BJ (cell line): ENCODE data around the gene LEPROT. TPM values are rescaled to one million over a fixed set of nuclear protein-coding genes. Genes with fewer than 3 reads are reported as not detected.

ENCODE experiments used
- CTCF ChIA-PET: fragments of 350-600 bp; formaldehyde crosslinking; extraction: SDS; loops from one replicate; lab custom pipeline; 2021; ENCODE audit warnings: antibody characterized with exemption, inconsistent platforms; lab: Yijun Ruan, JAX
- POLR2A ChIA-PET: fragments of 300-600 bp; sonication (Branson Sonifier 250); formaldehyde crosslinking; extraction: SDS; loops from one replicate; lab custom pipeline; 2021; ENCODE audit warnings: antibody characterized with exemption; lab: Charles Lee
- DNase-seq: peaks from one replicate; pipeline ENCODE4 v3.0.0-alpha.2; 2011; ENCODE audit warnings: low read depth
- H3K27me3 ChIP-seq: 2 replicates; pipeline ENCODE4 v1.6.0; 2011; ENCODE audit warnings: low read length; ENCODE audit not compliant: control insufficient read depth, insufficient read depth
- H3K36me3 ChIP-seq: 2 replicates; pipeline ENCODE4 v1.5.1; 2011; ENCODE audit warnings: low read length; ENCODE audit not compliant: control insufficient read depth, insufficient read depth
- H3K4me3 ChIP-seq: 2 replicates; pipeline ENCODE4 v1.5.1; 2011; ENCODE audit warnings: low read depth, mild to moderate bottlenecking, control low read depth, low read length
- polyA plus RNA-seq: library from polyadenylated mRNA; depleted of rRNA; stranded (reverse); fragments of >200 nt; gene quantifications from 2 replicates; pipeline ENCODE4 v1.2.3, GENCODE V29; 2011; rRNA removed
- small RNA-seq: library from RNA; depleted of rRNA; stranded (forward); fragments of <200 nt; gene quantifications from one replicate; pipeline ENCODE3, GENCODE V24; 2012; ENCODE audit warnings: low replicate concordance, low read depth; ENCODE audit not compliant: insufficient read length
- TF ChIP-seq, protein P1 (sequence below): IDR thresholded peaks from 2 replicates; pipeline ENCODE4 v1.5.1; 2011; ENCODE audit warnings: low read depth, mild to moderate bottlenecking, control low read depth, inconsistent platforms, low read length, moderate library complexity; ENCODE audit not compliant: insufficient read depth

The LEPROT gene
- polyA plus RNA-seq, 1 experiment = 66.2 TPM

DNA sequence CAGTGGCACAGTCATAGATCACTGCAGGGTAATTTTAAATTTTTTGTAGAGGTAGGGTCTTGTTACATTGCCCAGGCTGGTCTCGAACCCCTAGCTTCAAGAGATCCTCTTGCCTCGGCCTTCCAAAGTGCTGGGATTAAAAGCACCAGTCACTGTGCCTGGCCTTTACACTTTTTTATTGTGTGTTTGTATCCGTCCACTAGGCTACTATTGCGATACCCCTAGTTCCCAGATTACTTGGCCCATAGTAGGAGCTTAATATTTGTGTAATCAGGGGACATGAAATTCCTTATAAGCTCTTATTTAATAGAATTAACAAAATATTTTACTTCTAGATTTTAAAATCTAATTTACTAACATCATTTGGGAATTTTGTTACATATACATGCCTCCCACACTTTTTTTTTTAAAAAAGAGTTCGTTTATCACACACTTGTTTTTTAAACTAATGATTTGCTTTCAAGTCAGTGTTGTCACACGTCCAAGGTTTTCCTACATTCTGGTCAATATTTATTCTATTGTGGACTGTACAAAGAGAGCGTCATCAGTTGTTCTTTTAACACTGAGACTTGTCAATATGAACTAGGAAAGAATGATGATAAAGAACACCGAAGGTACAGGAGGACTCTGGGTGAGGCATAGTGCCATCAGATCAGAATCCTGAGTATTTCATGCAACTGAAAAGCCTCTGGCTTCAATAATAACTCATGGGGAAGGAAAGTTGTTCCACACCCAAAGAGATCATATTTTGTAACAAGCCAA lies 63.7 kb downstream of the LEPROT start:
- ChIA-PET POLR2A (no interaction called here), CTCF (interaction anchor here (0.7 kb wide), 1 partner anchor 848 kb away, joined by 5 read pairs; no protein-coding TSS in a partner anchor)
- Histone ChIP-seq H3K36me3 (no peaks in the 10 kb centered on the region), H3K4me3 (no peak overlapping the region), H3K27me3 (no peaks in the 10 kb centered on the region)
- TF ChIP-seq, protein P1, sequence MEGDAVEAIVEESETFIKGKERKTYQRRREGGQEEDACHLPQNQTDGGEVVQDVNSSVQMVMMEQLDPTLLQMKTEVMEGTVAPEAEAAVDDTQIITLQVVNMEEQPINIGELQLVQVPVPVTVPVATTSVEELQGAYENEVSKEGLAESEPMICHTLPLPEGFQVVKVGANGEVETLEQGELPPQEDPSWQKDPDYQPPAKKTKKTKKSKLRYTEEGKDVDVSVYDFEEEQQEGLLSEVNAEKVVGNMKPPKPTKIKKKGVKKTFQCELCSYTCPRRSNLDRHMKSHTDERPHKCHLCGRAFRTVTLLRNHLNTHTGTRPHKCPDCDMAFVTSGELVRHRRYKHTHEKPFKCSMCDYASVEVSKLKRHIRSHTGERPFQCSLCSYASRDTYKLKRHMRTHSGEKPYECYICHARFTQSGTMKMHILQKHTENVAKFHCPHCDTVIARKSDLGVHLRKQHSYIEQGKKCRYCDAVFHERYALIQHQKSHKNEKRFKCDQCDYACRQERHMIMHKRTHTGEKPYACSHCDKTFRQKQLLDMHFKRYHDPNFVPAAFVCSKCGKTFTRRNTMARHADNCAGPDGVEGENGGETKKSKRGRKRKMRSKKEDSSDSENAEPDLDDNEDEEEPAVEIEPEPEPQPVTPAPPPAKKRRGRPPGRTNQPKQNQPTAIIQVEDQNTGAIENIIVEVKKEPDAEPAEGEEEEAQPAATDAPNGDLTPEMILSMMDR = no peak
- no peak for DNase-seq

Small RNAs within 50 kb of the gene (small RNA-seq; reads per million reads assigned to genes)
- not detected for gene RNU2-15P

Other genes with a start within 250 kb of the LEPROT start
- gene DNAJC6, start 111.1 kb upstream of the LEPROT start, polyA plus RNA-seq = 10.5 and 12.2 TPM in 2 replicates
- gene LEPR, start within 50 bp of the LEPROT start, polyA plus RNA-seq = 7.4 and 14.9 TPM in 2 replicates